GM21619 (cell line): Measurements from ENCODE around the gene ZNF329.
"Not testable (repeated sequence)": the region's sequence is repeated elsewhere in the genome, so short reads cannot be mapped to it uniquely, and the experiment has no call there.

ENCODE experiments used
- ATAC-seq: cut with Tn5 transposase; IDR thresholded peaks from one replicate; pipeline ENCODE4 v1.9.1; 2021; ENCODE audit not compliant: unreplicated experiment

ZNF329 gene

GRCh38 chr19:58150328-58150921, at the start of gene ZNF329:
TSS of gene ZNF329 (minus strand) at chr19:58150789. CDS start at chr19:58129503, 21,286 bp downstream.
- peak; percentile 52 for ATAC-seq

- ATAC-seq = no peak
These were observed 46.5 kb upstream of the ZNF329 start for GRCh38 chr19:58196901-58197616.

GRCh38 chr19:58183817-58184215, 33.2 kb upstream of the ZNF329 start:
- no peak for ATAC-seq

- ATAC-seq = peak; percentile 90
These were observed 32.6 kb upstream of the ZNF329 start, which contains the start of gene ZNF274 for GRCh38 chr19:58182989-58183816. TSS of gene ZNF274 (plus strand) at chr19:58183061. CDS start at chr19:58183966, 905 bp downstream.

GRCh38 chr19:58182577-58182988, 32.0 kb upstream of the ZNF329 start:
- no peak for ATAC-seq

- ATAC-seq = no peak
These were observed 31.4 kb upstream of the ZNF329 start for GRCh38 chr19:58181902-58182576.

GRCh38 chr19:58170860-58171259, 20.3 kb upstream of the ZNF329 start:
- ATAC-seq = no peak

- no peak for ATAC-seq
These were observed 16.2 kb upstream of the ZNF329 start for GRCh38 chr19:58166708-58167280.

GRCh38 chr19:58166268-58166667, 15.7 kb upstream of the ZNF329 start:
- ATAC-seq = no peak

- no peak for ATAC-seq
These were observed 6.6 kb upstream of the ZNF329 start for GRCh38 chr19:58157045-58157728.

- peak; percentile 51 for ATAC-seq
These were observed 4.4 kb upstream of the ZNF329 start for GRCh38 chr19:58154679-58155648.

- ATAC-seq = no peak
These were observed 3.7 kb upstream of the ZNF329 start for GRCh38 chr19:58154287-58154678.

- no peak for ATAC-seq
These were observed 2.8 kb upstream of the ZNF329 start for GRCh38 chr19:58153386-58153785.

GRCh38 chr19:58147475-58147874, 3.1 kb downstream of the ZNF329 start:
- not testable (repeated sequence) for ATAC-seq

GRCh38 chr19:58145849-58146248, 4.7 kb downstream of the ZNF329 start:
- ATAC-seq = no peak

GRCh38 chr19:58134244-58134643, 16.3 kb downstream of the ZNF329 start:
- ATAC-seq = no peak

- no peak for ATAC-seq
These were observed 21.3 kb downstream of the ZNF329 start for GRCh38 chr19:58129284-58129683.

GRCh38 chr19:58128041-58128685, 22.4 kb downstream of the ZNF329 start:
- no peak for ATAC-seq

GRCh38 chr19:58123354-58123753, 27.2 kb downstream of the ZNF329 start:
- ATAC-seq = no peak
